HepG2 (cell line): ENCODE data around the gene MOV10L1.

Experiments
- BHLHE40 ChIP-seq: IDR thresholded peaks from 2 replicates; pipeline ENCODE4 v1.6.1; 2011; ENCODE audit warnings: low read length, improper control_type of control experiment
- CTCF ChIP-seq: sonication (generic); formaldehyde crosslinking; IDR thresholded peaks from 2 replicates; pipeline ENCODE4 v1.5.0; 2020; ENCODE audit warnings: mild to moderate bottlenecking, missing genetic modification reagents, moderate library complexity
- KLF16 ChIP-seq, 2 experiments: sonication (generic) in 1 of 2; formaldehyde crosslinking in 1 of 2; IDR thresholded peaks; 2 replicates each; pipeline versions ENCODE4 v1.6.1 to v1.8.0; 2016 to 2023; ENCODE audit warnings: missing genetic modification reagents in 2 of 2, missing compliant biosample characterization in 1 of 2
- MED1 ChIP-seq: sonication (generic); formaldehyde crosslinking; IDR thresholded peaks from 2 replicates; pipeline ENCODE4 v1.4.0; 2020; ENCODE audit warnings: missing genetic modification reagents
- MEIS2 ChIP-seq: sonication (generic); formaldehyde crosslinking; IDR thresholded peaks from 2 replicates; pipeline ENCODE4 v1.9.0; 2021; ENCODE audit warnings: mild to moderate bottlenecking, missing genetic modification reagents
- NCOA2 ChIP-seq: sonication (generic); formaldehyde crosslinking; IDR thresholded peaks from 2 replicates; pipeline ENCODE4 v1.8.0; 2022; ENCODE audit warnings: inconsistent platforms
- ZNF274 ChIP-seq: sonication (generic); formaldehyde crosslinking; IDR thresholded peaks from 2 replicates; pipeline ENCODE4 v1.5.1; 2020; ENCODE audit warnings: mild to moderate bottlenecking, missing genetic modification reagents
- TF ChIP-seq, protein P1 (sequence below): sonication (generic); formaldehyde crosslinking; IDR thresholded peaks from 2 replicates; pipeline ENCODE4 v1.4.0; 2020; ENCODE audit warnings: missing genetic modification reagents
- TF ChIP-seq, protein P2 (sequence below), 2 experiments: sonication (generic) in 1 of 2; formaldehyde crosslinking in 1 of 2; IDR thresholded peaks; 2 replicates each; pipeline versions ENCODE4 v1.4.0 to v1.6.1; 2018 to 2020; ENCODE audit warnings: missing genetic modification reagents in 2 of 2, borderline replicate concordance in 1 of 2, low read depth in 1 of 2, mild to moderate bottlenecking in 1 of 2, missing biosample characterization in 1 of 2

DNA sequence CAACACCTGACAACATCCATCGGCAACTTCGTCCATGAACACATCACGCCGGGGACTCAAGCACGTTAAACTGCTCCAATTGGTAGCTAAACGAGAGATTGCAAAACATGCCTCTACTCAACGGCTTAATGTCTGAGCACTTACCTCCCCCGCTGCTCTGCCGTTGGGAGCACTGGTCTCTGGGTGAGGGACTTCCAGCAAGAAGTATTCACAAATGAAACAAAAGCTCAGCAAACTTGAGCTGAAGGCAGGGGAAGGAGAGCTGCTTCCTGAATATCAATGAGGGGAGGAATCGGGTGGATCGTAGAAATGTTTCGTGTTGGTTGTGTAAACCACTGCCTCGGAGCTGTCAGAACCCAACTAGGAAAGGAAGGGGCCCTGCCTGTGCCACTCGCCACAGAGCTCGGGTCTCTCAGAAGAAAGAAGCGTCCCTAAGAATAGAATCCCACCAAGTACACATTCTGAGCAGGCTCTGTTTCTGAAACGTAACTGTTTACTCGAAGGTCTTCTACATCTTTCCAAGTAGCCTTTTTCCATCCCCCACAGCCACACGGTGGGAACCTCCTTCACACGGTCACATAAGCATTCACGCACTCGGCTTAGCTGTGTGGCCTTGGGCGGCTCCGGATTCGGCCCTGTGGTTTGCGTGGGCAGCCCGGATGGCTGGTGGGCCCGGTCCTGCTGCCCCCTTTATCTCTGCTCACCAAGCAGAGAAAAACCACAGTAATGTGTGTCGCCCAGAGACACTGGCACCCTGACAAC is 4.4 kb upstream of the MOV10L1 start, which contains the start of gene MLC1:
- no peak for TF ChIP-seq BHLHE40
- no peak for TF ChIP-seq CTCF
- TF ChIP-seq, protein P1, sequence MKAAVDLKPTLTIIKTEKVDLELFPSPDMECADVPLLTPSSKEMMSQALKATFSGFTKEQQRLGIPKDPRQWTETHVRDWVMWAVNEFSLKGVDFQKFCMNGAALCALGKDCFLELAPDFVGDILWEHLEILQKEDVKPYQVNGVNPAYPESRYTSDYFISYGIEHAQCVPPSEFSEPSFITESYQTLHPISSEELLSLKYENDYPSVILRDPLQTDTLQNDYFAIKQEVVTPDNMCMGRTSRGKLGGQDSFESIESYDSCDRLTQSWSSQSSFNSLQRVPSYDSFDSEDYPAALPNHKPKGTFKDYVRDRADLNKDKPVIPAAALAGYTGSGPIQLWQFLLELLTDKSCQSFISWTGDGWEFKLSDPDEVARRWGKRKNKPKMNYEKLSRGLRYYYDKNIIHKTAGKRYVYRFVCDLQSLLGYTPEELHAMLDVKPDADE (CRISPR knock-in tag): no peak
- TF ChIP-seq MED1: no peak
- TF ChIP-seq ZNF274: no peak
- TF ChIP-seq, protein P2, sequence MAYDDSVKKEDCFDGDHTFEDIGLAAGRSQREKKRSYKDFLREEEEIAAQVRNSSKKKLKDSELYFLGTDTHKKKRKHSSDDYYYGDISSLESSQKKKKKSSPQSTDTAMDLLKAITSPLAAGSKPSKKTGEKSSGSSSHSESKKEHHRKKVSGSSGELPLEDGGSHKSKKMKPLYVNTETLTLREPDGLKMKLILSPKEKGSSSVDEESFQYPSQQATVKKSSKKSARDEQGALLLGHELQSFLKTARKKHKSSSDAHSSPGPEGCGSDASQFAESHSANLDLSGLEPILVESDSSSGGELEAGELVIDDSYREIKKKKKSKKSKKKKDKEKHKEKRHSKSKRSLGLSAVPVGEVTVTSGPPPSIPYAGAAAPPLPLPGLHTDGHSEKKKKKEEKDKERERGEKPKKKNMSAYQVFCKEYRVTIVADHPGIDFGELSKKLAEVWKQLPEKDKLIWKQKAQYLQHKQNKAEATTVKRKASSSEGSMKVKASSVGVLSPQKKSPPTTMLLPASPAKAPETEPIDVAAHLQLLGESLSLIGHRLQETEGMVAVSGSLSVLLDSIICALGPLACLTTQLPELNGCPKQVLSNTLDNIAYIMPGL (CRISPR knock-in tag; IDR thresholded peaks at IDR 0.05; ENCODE audit: borderline replicate concordance in 1 of 2, low read depth in 1 of 2): no peak
- TF ChIP-seq NCOA2: no peak
- no peak for TF ChIP-seq MEIS2 (CRISPR knock-in tag)
- no peak for TF ChIP-seq KLF16 (CRISPR knock-in tag; IDR thresholded peaks at IDR 0.05)
